GM12874 (cell line): ENCODE measurements around the gene RELA.

Experiments used
- TF ChIP-seq, protein P1 (sequence below): IDR thresholded peaks from 2 replicates; pipeline ENCODE4 v1.5.1; 2011; ENCODE audit warnings: low read depth, mild to moderate bottlenecking, control low read depth, low read length, moderate library complexity; ENCODE audit not compliant: insufficient read depth

Gene RELA

DNA sequence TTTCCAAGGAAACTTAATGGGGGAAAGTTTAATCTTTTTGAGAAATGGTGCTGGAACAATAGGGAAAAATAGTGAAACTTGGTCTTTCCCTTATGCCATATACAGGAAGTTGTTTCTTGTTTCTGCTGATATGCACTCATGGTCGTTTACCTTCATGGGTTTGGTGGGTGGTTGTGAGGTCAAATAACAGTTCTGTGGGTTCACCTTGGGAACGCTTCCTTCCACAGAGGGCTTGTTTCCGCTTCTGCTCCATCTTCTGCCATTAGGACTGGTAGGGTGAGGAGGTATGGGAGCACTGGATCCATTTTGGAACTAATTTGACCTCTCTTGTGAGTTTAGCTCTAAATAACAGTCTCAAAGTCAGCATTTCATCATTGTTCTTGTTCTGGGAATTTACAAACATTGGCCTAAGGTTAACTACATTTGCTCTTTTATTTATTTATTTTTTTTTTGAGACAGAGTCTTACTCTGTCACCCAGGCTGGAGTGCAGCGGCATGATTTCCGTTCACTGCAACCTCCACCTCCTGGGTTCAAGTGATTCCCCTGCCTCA, 17.6 kb upstream of the RELA start:
- TF ChIP-seq, protein P1, sequence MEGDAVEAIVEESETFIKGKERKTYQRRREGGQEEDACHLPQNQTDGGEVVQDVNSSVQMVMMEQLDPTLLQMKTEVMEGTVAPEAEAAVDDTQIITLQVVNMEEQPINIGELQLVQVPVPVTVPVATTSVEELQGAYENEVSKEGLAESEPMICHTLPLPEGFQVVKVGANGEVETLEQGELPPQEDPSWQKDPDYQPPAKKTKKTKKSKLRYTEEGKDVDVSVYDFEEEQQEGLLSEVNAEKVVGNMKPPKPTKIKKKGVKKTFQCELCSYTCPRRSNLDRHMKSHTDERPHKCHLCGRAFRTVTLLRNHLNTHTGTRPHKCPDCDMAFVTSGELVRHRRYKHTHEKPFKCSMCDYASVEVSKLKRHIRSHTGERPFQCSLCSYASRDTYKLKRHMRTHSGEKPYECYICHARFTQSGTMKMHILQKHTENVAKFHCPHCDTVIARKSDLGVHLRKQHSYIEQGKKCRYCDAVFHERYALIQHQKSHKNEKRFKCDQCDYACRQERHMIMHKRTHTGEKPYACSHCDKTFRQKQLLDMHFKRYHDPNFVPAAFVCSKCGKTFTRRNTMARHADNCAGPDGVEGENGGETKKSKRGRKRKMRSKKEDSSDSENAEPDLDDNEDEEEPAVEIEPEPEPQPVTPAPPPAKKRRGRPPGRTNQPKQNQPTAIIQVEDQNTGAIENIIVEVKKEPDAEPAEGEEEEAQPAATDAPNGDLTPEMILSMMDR: no peak

DNA sequence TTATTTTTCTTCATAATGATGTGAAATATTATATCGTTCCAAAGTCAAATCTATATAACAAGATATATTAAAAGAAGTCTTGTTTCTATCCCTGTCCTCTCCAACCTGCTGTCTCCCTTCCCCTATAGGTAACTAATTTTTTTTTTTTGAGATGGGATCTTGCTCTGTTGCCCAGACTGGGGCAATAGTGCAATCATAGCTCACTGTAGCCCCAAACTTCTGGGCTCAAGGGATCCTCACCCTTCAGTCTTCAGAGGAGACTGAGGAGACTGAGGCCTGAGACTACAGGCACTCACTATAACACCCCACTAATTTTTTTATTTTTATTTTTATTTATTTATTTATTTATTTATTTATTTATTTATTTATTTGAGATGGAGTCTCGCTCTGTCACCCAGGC, 10.3 kb upstream of the RELA start:
- TF ChIP-seq, protein P1: no peak

DNA sequence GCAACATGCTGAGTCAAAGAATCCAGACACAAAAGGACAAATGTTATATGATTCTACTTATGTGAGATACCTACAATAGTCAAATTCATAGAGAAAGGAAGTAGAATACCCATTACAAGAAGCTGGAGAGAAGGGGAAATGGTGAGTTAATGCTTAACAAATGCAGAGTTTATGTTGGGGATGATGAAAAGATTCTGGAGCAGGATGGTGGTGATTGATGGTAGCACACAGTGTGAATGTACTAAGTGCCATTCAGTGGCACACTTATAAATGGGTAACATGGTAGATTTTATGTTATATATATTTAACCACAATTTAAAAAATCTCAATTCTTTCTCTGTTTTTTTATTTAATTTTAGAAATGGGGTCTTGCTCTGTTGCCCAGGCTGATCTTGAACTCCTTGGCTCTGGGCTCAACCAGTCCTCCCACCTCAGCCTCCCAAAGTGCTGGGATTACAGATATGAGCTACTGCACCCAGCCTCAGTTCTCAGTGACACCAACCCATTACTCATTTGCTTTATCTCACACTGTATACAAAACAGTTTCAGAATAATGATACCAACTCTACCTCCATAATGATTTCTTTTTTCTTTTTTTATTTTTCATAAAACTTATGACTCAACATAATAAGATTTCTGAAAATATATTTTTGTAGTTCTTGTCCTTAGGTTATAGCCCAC, 9.6 kb upstream of the RELA start:
- TF ChIP-seq, protein P1: no peak

DNA sequence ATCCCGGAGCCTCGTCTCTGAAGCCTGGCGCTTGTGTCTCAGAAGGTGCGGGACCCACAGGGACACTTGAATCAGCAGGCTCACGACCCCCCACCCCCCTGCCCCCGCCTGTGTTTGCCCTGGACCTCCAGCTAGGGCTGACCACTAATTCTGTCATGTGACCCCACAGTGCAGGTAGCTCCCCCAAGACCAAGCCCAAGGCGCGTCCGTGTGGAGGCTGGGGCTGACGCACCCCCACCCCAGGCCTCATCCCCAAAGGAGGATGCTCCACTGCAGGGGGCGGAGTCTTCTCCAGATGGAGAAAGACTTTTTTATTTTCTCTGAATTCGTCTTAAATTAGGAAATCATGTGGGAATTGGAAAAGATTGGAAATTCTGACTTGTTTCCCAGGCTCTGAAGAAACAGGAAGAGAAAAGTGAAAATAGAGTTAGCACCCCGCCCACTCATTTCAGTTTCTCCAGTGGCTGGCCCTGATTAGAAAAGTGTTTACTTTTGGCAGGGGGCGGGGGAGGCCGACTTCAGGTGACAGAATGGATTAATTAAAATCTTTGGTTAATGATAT, 1.0 kb upstream of the RELA start:
- TF ChIP-seq, protein P1: no peak

DNA sequence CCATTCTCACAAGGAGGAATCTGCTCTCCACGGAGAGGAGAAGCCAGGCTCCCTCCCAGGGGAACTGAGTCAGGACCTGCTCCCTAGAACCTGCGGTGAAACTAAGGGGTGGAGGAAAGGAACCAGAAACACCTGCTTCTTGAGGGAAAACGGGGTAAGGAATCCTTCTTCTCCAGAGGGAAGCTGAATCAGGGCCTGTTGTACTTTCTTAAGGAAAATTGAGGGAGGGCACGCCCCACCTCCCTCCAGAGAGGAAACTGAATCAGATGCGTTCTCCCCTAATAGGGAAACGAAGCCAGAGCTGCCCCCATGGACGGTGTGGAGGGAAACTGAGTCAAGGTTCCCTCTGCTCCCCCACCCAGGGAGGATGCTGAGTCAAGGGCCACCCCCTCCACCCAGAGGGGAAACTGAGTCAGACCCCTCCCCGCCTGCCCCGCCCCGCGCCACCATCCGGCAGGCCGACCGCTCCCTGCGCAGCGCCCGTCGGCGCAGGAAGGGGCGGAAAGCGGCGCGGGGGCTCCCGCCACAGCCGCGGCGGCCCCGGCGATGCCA, 393 bp downstream of the RELA start:
- TF ChIP-seq, protein P1: no peak

DNA sequence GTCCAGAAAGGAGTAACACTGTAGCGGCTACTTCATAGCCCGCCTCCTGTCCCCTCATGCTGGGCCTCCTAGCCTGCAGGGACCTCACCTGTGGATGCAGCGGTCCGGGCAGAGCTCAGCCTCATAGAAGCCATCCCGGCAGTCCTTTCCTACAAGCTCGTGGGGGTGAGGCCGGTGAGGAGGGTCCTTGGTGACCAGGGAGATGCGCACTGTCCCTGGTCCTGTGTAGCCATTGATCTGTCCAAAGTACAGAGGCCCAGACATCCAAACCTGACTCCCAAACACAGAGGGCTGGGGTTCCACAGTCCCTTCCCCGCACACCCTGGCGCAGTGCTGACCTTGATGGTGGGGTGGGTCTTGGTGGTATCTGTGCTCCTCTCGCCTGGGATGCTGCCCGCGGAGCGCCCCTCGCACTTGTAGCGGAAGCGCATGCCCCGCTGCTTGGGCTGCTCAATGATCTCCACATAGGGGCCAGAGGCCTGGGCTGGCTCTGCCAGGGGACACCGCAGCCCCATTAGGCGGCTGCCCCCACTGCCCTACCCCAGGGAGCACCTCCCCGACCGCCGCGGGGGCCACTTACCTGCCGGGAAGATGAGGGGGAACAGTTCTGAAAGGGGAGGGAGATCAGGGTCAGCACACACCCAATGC, 993 bp downstream of the RELA start:
- TF ChIP-seq, protein P1: no peak

DNA sequence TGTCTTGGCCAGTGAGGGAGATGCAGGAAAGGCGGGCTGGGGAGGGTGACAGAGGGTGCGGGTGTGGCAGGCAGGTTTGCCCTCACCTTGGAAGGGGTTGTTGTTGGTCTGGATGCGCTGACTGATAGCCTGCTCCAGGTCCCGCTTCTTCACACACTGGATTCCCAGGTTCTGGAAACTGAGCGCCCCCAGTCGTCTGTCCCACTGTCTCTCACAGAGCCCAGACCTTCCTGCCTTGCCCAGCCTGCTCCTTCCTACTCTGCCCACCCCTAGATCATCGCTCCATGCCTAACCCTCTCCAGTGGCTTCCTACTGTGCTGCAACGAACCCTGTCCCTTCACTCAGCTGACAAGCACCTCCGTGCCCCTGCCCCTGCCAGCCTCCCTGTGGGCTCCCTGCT, 2.7 kb downstream of the RELA start:
- TF ChIP-seq, protein P1: no peak
